Tibial nerve (tissue), 3 donors: ENCODE results near the gene ZNHIT2.

ENCODE experiments used
- CTCF ChIP-seq, 5 experiments: fragments of 200-600 bp in 3 of 5; fragments of 450-650 bp in 2 of 5; sonication (generic) in 3 of 5; IDR thresholded peaks; one replicate each; pipeline ENCODE4 v1.5.1; 2016 to 2019; ENCODE audit warnings: antibody characterized with exemption in 5 of 5, mild to moderate bottlenecking in 3 of 5, moderate library complexity in 2 of 5
- POLR2A ChIP-seq, 2 donors: fragments of 450-650 bp; IDR thresholded peaks; one replicate each; pipeline ENCODE4 v1.6.1; 2017; ENCODE audit warnings: antibody characterized with exemption in 2 of 2, mild to moderate bottlenecking in 2 of 2, moderate library complexity in 2 of 2

GRCh38 chr11:65125197-65126056 is 7.9 kb upstream of the ZNHIT2 start:
- TF ChIP-seq CTCF (IDR thresholded peaks at IDR 0.05) (no peak), POLR2A (IDR thresholded peaks at IDR 0.05) (no peak)
